ENCODE measurements around the gene ARHGAP28. TPM values are rescaled to one million over a fixed set of nuclear protein-coding genes. Genes with fewer than 3 reads are reported as not detected.
A peak's percentile ranks its signal among the peaks of the same experiment; 100 is the strongest.

The ARHGAP28 gene
- total and polyA plus RNA-seq, 7 donors: 0.65 to 8.8 (median 3.0) TPM

DNA sequence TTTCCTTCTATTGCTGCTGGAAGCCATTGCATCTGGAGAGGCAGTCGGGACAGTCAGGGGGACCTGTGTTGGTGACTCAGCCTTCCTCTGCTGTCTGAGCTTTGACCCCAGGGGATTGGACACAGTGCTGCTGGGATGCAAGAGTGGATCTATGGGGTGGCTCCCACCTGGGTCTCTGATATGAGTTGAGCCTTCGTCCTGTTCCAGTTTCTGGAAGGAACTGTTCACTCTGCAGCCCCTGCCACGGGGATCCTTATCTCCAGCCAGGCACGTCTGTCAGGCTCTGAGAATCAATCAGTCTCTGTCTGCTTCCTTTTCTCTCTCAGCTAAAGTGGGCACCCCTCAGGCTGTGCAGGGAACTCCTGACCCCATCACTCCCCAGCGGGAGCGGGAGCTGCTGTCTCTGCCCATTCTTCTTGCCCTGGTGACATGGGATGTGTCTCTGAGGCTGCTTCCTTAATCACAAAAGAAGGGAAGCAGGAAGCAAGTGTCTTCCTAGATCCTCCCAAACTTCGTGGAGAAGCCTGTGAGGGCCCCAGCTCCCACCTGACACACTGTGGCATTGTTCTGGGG lies 51.7 kb downstream of the ARHGAP28 start:
- Histone ChIP-seq H3K36me3 (ENCODE audit: insufficient read depth in 1 of 2, low read depth in 1 of 2) (no peaks in the 10 kb centered on the region), H3K27me3 (ENCODE audit: insufficient read depth in 3 of 3, low read length in 2 of 3) (no peaks in the 10 kb centered on the region), H3K9me3 (no peaks in the 10 kb centered on the region), H3K4me3 (no peak overlapping the region), H3K4me1 (peaks cover 14% of the 10 kb centered on the region), H3K27ac (peak overlapping the region; percentile 77)
- peak; percentile 50 to 71 (median 56) for ATAC-seq
- WGBS, 3 donors: 12 to 33% (median 13%) methylated on average over 7 of the region's 7 CpGs
- no peak for TF ChIP-seq CTCF (IDR thresholded peaks at IDR 0.05)
- DNase-seq: no peak
- intact Hi-C loops (cut with DNase I): loop anchor here in 1 of 2 donors (2.0 kb wide), 1 partner anchor 50 kb away; no protein-coding TSS in a partner anchor

DNA sequence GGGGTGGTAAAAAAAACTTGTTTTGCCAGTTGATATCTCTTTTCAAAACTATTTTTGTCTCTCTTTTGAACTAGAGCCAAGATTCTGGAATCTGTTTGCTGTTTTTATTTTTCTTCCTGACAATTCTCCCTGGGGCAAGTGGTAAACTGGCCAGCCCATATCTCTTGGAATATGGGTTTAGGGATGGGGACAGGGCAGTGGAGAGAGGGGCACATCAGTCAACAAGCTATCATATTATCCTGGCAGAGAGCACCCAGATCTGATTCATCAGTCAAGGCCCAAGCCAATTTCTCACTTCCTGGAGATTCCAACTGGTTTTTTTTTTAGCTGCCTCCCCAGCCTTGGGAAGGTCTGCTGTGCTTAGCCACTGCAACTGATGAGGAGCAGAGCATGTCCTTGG lies 52.3 kb downstream of the ARHGAP28 start:
- H3K27me3 ChIP-seq (ENCODE audit: insufficient read depth in 3 of 3, low read length in 2 of 3): no peaks in the 10 kb centered on the region
- H3K4me3 ChIP-seq: no peak overlapping the region
- intact Hi-C loops (cut with DNase I): loop anchor here in 1 of 2 donors (2.0 kb wide), 1 partner anchor 51 kb away; no protein-coding TSS in a partner anchor
- no peak for DNase-seq
- H3K27ac ChIP-seq: peak overlapping the region; percentile 77
- no peak for TF ChIP-seq CTCF (IDR thresholded peaks at IDR 0.05)
- peaks cover 14% of the 10 kb centered on the region for H3K4me1 ChIP-seq
- peak; percentile 86 to 97 (median 94) for ATAC-seq
- H3K9me3 ChIP-seq: no peaks in the 10 kb centered on the region
- H3K36me3 ChIP-seq (ENCODE audit: insufficient read depth in 1 of 2, low read depth in 1 of 2): no peaks in the 10 kb centered on the region

- H3K4me3 ChIP-seq: no peak overlapping the region
- DNase-seq (no peak), ATAC-seq (no peak)
- no peak overlapping the region for H3K27ac ChIP-seq
- intact Hi-C loops (cut with DNase I): no loop called here
- H3K4me1 ChIP-seq: peaks cover 14% of the 10 kb centered on the region
- H3K27me3 ChIP-seq (ENCODE audit: insufficient read depth in 3 of 3, low read length in 2 of 3): no peaks in the 10 kb centered on the region
- no peak for TF ChIP-seq CTCF (IDR thresholded peaks at IDR 0.05)
- WGBS, 3 donors: 100% methylated on average over 1 of the region's 1 CpG
- no peaks in the 10 kb centered on the region for H3K36me3 ChIP-seq (ENCODE audit: insufficient read depth in 1 of 2, low read depth in 1 of 2)
- no peaks in the 10 kb centered on the region for H3K9me3 ChIP-seq
Measured at GRCh38 chr18:6782861-6783260, 53.3 kb downstream of the ARHGAP28 start.

DNA sequence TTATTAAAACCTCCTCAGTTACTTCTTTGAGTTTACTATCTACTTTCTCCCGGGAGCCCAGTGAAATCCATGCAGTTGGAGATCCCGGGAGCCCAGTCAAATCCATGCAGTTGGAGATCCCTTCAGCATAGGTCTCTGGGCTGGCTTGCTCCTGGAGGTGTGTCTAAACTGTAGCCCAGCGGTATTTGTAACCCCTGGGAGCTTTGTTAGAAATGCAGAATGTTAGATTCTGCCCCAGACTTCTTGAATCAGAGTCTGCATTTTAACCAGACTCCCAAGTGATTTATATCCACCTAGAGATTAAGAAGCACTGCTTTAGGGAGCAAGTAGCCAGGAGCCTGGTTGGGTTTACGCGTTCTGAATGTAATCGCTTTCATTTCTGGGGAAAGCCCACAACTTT lies 54.5 kb downstream of the ARHGAP28 start:
- WGBS, 3 donors: 80 to 85% (median 80%) methylated on average over 6 of the region's 6 CpGs
- no peak for ATAC-seq
- no peaks in the 10 kb centered on the region for H3K27me3 ChIP-seq (ENCODE audit: insufficient read depth in 3 of 3, low read length in 2 of 3)
- no peaks in the 10 kb centered on the region for H3K36me3 ChIP-seq (ENCODE audit: insufficient read depth in 1 of 2, low read depth in 1 of 2)
- no peak for DNase-seq
- no peak overlapping the region for H3K4me3 ChIP-seq
- peaks cover 11% of the 10 kb centered on the region for H3K4me1 ChIP-seq
- H3K27ac ChIP-seq: no peak overlapping the region
- H3K9me3 ChIP-seq: no peaks in the 10 kb centered on the region
- TF ChIP-seq CTCF (IDR thresholded peaks at IDR 0.05): no peak
- intact Hi-C loops (cut with DNase I): no loop called here

DNA sequence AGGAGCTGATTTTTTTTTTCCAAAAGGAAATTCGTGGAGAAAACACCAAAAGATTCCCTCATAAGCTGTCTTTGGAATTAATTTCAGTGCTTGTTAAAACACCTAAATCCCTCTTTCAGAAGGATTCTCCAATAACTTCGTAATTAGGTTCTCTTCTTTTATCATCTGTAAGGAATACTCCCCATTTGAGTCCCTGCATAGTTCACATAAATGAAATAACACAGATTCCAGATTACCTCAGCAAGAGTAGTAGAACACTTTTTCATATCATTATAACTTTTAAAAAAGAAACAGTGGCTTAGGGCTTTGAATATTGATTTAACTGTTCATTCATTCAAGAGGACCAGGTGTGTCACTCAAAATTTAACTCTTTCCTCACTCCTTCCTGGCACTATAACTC lies 55.5 kb downstream of the ARHGAP28 start:
- Histone ChIP-seq H3K36me3 (ENCODE audit: insufficient read depth in 1 of 2, low read depth in 1 of 2) (no peaks in the 10 kb centered on the region), H3K4me3 (no peak overlapping the region), H3K4me1 (peaks cover 11% of the 10 kb centered on the region), H3K27ac (no peak overlapping the region), H3K27me3 (ENCODE audit: insufficient read depth in 3 of 3, low read length in 2 of 3) (no peaks in the 10 kb centered on the region), H3K9me3 (no peaks in the 10 kb centered on the region)
- ATAC-seq (no peak), DNase-seq (no peak)
- 52 to 69% (median 53%) methylated on average over 2 of the region's 2 CpGs for WGBS, 3 donors
- intact Hi-C loops (cut with DNase I): loop anchor here in 1 of 2 donors (5.0 kb wide), 1 partner anchor 33 kb away; no protein-coding TSS in a partner anchor
- no peak for TF ChIP-seq CTCF (IDR thresholded peaks at IDR 0.05)

Measured in psoas muscle (tissue), 8 donors.